Activated T-cell treated with anti-CD3 and anti-CD28 coated beads, Interleukin-2, amount 50 U/mL, for 24 hours (primary cell): ENCODE measurements around the gene INPP5D.

Experiments used
- DNase-seq: peaks from one replicate; pipeline ENCODE4 v3.0.0-alpha.2; 2020
- H3K27ac Mint-ChIP-seq: 2 replicates; pipeline ENCODE4 v1.8.0; 2020; ENCODE audit warnings: mild to moderate bottlenecking, mixed read lengths
- H3K27me3 Mint-ChIP-seq: 2 replicates; pipeline ENCODE4 v1.8.0; 2020; ENCODE audit warnings: mixed read lengths
- H3K36me3 Mint-ChIP-seq: 2 replicates; pipeline ENCODE4 v1.8.0; 2020; ENCODE audit warnings: low read depth, mixed read lengths
- H3K4me1 Mint-ChIP-seq: 2 replicates; pipeline ENCODE4 v1.8.0; 2020; ENCODE audit warnings: low read depth, mixed read lengths
- H3K4me3 Mint-ChIP-seq: 2 replicates; pipeline ENCODE4 v1.8.0; 2020; ENCODE audit warnings: mild to moderate bottlenecking, moderate library complexity, mixed read lengths
- H3K9me3 Mint-ChIP-seq: 2 replicates; pipeline ENCODE4 v1.8.0; 2020; ENCODE audit warnings: mixed read lengths

Gene INPP5D

DNA sequence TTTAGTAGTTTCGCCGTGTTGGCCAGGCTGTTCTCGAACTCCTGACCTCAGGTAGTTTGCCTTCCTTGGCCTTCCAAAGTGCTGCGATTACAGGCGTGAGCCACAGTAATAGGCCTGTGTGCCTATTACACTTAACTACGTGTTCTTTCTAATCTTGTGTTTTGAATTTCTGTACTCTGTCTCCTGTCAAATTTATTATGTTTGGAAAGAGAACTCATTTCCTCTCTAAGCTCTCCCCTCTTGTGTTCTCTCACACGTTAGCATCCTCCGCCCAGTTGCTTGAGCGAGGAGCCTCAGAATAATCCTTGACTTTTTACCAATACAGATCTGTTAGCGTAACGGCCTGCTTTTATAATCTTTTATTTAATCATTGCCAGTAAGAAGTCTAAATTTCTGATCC lies 195.0 kb downstream of the INPP5D start:
- H3K36me3 Mint-ChIP-seq: peaks cover 76% of the 10 kb centered on the region
- no peak overlapping the region for H3K4me3 Mint-ChIP-seq
- H3K27me3 Mint-ChIP-seq: no peaks in the 10 kb centered on the region
- H3K4me1 Mint-ChIP-seq: peaks cover 71% of the 10 kb centered on the region
- no peaks in the 10 kb centered on the region for H3K9me3 Mint-ChIP-seq
- no peak for DNase-seq
- peak overlapping the region; percentile 73 for H3K27ac Mint-ChIP-seq

DNA sequence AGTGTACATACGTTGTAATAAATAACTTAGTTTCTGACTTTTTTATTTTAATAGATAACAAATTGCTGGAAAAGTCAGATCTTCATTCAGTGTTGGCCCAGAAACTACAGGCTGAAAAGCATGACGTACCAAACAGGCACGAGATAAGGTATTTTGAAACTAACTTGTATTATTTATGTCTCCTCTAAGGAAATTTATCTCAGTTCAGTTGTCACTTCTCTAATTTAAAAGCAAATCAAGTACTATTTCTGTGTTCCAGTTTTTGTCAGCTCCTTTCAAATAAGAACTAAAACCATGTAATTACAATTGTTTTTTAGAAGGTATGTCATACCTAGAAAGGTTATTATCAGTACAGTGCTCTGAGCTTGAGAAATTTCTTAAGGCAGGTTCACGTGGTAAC lies 195.9 kb downstream of the INPP5D start:
- Mint-ChIP-seq H3K4me1 (peaks cover 70% of the 10 kb centered on the region), H3K27me3 (no peaks in the 10 kb centered on the region), H3K9me3 (no peaks in the 10 kb centered on the region), H3K27ac (peak overlapping the region; percentile 73), H3K4me3 (no peak overlapping the region), H3K36me3 (peaks cover 85% of the 10 kb centered on the region)
- no peak for DNase-seq
